KBM-7 (cell line): Measurements from ENCODE around the gene TGM6.

Source experiments
- DNase-seq: peaks from one replicate; pipeline ENCODE4 v3.0.0-alpha.2; 2015
- in situ Hi-C: fragments of 300-500 bp; cut with MboI; formaldehyde crosslinking; loops from 2 replicates; pipeline ENCODE4 v1.14.3; 2020; ENCODE audit warnings: low sequenced_read_pairs, low pct_unique_long_range_greater_than_20kb, mixed read lengths

The TGM6 gene

DNA sequence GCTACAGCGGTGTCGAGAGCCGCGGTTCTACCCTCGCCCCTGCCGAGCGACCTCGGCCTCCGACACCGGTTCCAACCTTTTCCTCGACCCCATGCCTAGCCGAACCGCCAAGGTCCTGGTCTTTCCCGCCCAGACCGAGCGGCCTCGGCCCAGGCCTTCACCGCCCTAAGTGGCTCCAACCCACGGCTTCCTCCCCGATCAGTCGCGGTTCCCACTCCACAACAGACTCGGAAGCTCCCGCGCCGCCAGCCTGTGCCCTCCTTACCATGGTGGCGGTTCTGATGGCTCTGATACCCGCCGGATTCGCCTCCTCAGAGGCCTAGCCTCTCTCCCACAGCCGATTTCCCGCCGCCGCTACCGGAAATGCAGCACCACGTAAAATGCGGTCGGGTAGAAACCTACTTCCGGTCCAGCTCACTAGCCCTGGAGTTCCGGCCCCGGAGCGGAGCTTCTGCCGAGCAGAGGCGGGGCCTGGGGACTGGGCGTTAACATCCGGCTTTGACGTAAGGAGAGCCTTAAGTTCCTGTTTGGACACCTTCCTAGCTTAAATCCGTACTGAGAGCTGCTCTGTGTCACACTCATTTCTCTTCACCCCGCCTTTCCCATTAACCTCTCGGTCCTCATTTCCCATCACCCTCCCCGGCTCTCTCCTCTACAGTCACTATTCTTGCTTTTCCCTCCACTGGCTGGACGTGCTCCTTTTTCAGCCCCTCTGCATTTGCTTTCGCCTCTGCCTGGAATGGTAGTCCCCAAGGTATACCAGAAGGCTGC lies 89.9 kb downstream of the TGM6 start, which contains the start of gene SNRPB:
SNRPB (minus strand) TSS at position 367 of the 771 bp plus-strand sequence; CDS start at position 268, 99 bp downstream.
- in situ Hi-C loops = no loop called here
- peak; percentile 98 for DNase-seq

DNA sequence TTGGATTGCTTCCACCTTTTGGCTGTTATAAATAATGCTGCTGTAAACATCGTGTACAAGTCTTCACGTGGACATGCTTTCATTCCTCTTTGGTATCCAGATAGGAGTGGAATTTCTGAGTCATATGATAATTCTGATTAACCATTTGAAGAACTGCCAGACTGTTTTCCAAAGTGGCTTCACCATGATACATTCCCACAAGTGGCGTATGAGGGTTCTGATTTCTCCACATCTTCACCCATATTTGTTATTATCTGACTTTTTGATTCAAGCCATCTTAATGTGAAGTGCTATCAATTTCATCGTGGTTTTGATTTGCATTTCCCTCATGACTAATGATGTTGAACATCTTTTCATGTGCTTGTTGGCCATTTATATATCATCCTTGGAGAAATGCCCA lies 92.8 kb downstream of the TGM6 start:
- no peak for DNase-seq

DNA sequence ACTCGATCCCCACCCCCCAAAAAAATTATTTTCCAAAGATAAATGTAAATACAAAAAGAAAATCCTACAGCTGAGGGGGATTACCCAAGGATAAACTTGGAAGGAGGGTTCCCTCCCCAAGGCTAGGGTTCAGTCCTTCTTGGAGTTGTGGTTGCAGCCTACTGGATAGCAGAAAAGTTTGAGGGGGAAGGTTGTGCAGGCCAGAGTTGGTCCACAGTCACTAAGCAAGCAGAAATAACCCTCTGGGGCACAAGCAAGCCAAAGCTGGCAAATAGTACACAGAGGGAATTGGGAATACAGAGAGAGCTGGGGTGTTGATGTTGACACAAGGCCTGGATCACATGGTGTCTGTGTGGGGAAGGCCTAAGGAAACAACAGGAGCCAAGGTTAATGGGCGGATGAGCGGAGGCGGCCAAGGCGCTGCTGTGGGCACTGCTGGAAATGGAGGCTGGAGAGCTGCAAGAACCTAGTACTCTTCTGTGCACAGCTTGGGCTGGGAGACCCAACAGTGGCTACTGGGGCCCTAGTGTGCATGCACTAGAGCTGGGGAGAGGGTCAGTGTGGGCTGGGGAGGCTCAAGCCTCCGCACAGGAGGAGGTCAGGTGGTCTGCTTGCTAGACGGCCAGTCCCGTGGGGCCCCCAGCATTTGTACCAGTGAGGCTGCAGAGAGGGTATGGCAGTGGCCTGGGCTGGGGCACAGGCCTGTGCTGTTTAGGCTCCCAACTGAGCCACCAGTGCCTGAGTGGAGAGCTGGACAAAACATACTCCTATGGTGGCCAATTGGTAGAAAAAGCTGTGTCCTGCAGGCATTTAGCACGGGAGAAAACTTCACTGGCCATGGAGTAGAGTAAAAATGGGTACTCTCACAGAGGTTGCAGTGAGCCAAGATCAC lies 95.4 kb downstream of the TGM6 start:
- in situ Hi-C loops = no loop called here
- no peak for DNase-seq

More for the DNA sequence above, 92.8 kb downstream of the TGM6 start:
- in situ Hi-C loops = no loop called here

DNA sequence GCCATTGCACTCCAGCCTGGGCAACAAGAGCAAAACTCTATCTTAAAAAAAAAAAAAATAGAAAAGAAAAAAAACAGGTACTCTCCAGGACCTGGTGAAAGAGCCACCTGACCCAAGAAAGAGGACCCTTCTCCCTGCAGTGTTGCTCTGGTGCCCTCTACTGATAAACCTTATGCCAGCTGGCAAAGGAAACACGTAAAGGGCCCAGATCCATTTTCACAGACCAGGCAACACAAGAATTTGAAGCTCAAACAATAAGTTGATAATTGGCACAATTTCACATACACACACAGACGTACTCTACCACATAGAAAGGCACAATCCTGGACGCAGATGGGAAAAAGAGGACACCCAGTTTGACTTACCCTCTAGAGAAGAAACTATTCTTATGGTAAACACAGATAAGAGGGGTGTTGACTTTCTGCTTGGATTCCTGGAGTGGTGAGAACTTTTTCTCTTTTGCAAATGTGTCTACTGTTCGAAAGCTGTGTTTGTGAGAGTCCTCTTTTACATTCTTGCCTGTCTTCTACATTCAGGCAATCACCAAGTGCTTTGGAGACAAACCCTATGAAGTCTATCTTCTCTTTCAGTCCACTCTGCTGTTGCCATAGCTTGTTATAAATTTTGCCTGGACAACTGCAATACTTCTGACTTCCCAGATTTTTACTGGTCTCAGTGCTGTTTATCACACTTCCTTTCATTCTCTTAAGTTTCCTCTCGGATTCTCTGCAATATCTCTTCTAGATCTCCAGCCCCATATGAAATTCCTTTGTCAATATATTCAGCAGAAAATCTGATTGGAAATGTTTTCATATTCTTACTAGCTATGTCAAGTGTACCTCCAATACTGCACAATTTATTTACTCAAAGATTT lies 96.3 kb downstream of the TGM6 start:
- in situ Hi-C loops = no loop called here
- no peak for DNase-seq

DNA sequence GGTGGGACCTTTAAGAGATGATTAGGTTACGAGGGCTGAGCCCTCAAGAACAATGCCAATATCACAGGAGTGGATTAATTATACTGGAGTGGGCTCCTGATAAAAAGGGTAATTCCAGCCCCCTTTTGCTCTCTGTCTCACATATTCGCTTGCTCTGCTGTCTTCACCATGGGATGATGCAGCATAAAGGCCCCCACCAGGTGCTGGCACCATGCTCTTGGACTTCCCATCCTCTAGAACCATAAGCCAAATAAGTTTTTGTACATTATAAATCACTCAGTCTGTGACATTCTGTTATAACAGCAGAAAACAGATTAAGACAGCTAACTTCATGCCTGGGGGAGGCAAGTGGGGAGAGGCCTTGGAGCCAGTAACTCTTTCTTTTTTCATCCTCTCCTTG lies 99.7 kb downstream of the TGM6 start:
- DNase-seq = no peak
- in situ Hi-C loops = no loop called here
